K562 (cell line): ENCODE measurements around the gene VAPB. TPM values are rescaled to one million over a fixed set of nuclear protein-coding genes. Genes with fewer than 3 reads are reported as not detected.

Experiments used
- ATF1 ChIP-seq, 2 experiments: fragments of 450-650 bp in 1 of 2; IDR thresholded peaks; 2 replicates each; pipeline ENCODE4 v1.6.1; 2016; ENCODE audit warnings: missing compliant biosample characterization in 1 of 2, missing genetic modification characterization in 1 of 2
- CXXC5 ChIP-seq: fragments of 250-450 bp; sonication (Bioruptor Pico); IDR thresholded peaks from 2 replicates; pipeline ENCODE4 v1.8.0; 2022; ENCODE audit warnings: inconsistent platforms, mild to moderate bottlenecking, moderate library complexity
- GABPA ChIP-seq: fragments of 200-800 bp; sonication (Bioruptor generic); conservative IDR thresholded peaks from 2 replicates; pipeline ENCODE4 v1.6.1; 2016; ENCODE audit warnings: low read depth, missing genetic modification characterization, missing compliant biosample characterization
- ILF3 ChIP-seq: fragments of 450-650 bp; IDR thresholded peaks from 2 replicates; pipeline ENCODE4 v1.6.1; 2018; ENCODE audit warnings: antibody characterized with exemption, mild to moderate bottlenecking, moderate library complexity, borderline replicate concordance
- KAT7 ChIP-seq: sonication (generic); formaldehyde crosslinking; IDR thresholded peaks from 2 replicates; pipeline ENCODE4 v1.8.0; 2022; ENCODE audit warnings: missing genetic modification reagents, mild to moderate bottlenecking, borderline replicate concordance
- L3MBTL2 ChIP-seq: fragments of 450-650 bp; IDR thresholded peaks from 2 replicates; pipeline ENCODE4 v1.6.1; 2016; ENCODE audit warnings: mild to moderate bottlenecking, moderate library complexity
- NCOA6 ChIP-seq: fragments of 450-650 bp; IDR thresholded peaks from 2 replicates; pipeline ENCODE4 v1.6.1; 2017; ENCODE audit warnings: mild to moderate bottlenecking
- PRPF4 ChIP-seq: fragments of 200-400 bp; formaldehyde crosslinking; IDR thresholded peaks from one replicate; pipeline ENCODE4 v1.6.1; 2017; ENCODE audit warnings: low read length, low read depth, mild to moderate bottlenecking; ENCODE audit not compliant: insufficient read depth, poor library complexity, severe bottlenecking
- ZNF696 ChIP-seq: fragments of 250-450 bp; sonication (Bioruptor Pico); conservative IDR thresholded peaks from 2 replicates; pipeline ENCODE4 v1.4.0; 2020; ENCODE audit warnings: mild to moderate bottlenecking, moderate library complexity
- ZSCAN32 ChIP-seq: fragments of 450-650 bp; formaldehyde crosslinking; IDR thresholded peaks from 2 replicates; pipeline ENCODE4 v1.4.0; 2020; ENCODE audit warnings: mild to moderate bottlenecking, moderate library complexity
- polyA plus RNA-seq, 8 experiments: library from polyadenylated mRNA; depleted of rRNA in 4 of 8; stranded (reverse) in 5 of 8; unstranded in 3 of 8; fragments of >200 nt; fragmentation: Nextera tagmentation in 2 of 8; fragmentation: Illumina TruSeq in 1 of 8; extraction: Ambion mirVana in 2 of 8; extraction: Trizol in 1 of 8; gene quantifications; 2 replicates each; pipeline versions ENCODE4 v1.2.1 to v1.2.3, GENCODE V29; 2011 to 2014; ENCODE audit warnings: inconsistent platforms in 1 of 8, missing spikeins in 1 of 8
- total RNA-seq, 7 experiments: library from RNA; depleted of rRNA in 6 of 7; stranded (reverse); fragments of >200 nt in 6 of 7; fragmentation: Illumina TruSeq in 2 of 7; extraction: Trizol in 2 of 7; gene quantifications; 2 replicates each; pipeline versions ENCODE4 v1.2.1 to v1.2.3, GENCODE V29; 2011 to 2021; ENCODE audit warnings: low replicate concordance in 1 of 7
- TF ChIP-seq, protein P1 (sequence below): sonication (generic); formaldehyde crosslinking; IDR thresholded peaks from 2 replicates; pipeline ENCODE4 v1.8.1; 2023; ENCODE audit warnings: mild to moderate bottlenecking, missing genetic modification reagents
- TF ChIP-seq, protein P2 (sequence below), 2 experiments: IDR thresholded peaks; 2 replicates each; pipeline ENCODE4 v1.6.1; 2012; ENCODE audit warnings: improper control_type of control experiment in 2 of 2, low read depth in 2 of 2, low read length in 2 of 2, borderline replicate concordance in 1 of 2
- TF ChIP-seq, protein P3 (sequence below): sonication (generic); formaldehyde crosslinking; IDR thresholded peaks from 2 replicates; pipeline ENCODE4 v1.8.0; 2022; ENCODE audit warnings: mild to moderate bottlenecking, low read depth, missing genetic modification reagents
- TF ChIP-seq, protein P4 (sequence below): sonication (generic); formaldehyde crosslinking; IDR thresholded peaks from 2 replicates; pipeline ENCODE4 v1.8.0; 2022; ENCODE audit warnings: missing genetic modification reagents, mild to moderate bottlenecking, moderate library complexity, borderline replicate concordance
- TF ChIP-seq, protein P5 (sequence below): conservative IDR thresholded peaks from 2 replicates; pipeline ENCODE4 v1.6.1; 2011; ENCODE audit warnings: low read depth, mild to moderate bottlenecking, low read length; ENCODE audit not compliant: control insufficient read depth
- TF ChIP-seq, protein P6 (sequence below): sonication (generic); formaldehyde crosslinking; IDR thresholded peaks from 2 replicates; pipeline ENCODE4 v1.8.0; 2022; ENCODE audit warnings: mild to moderate bottlenecking, missing genetic modification reagents

The VAPB gene
- total and polyA plus RNA-seq, 9 of the 15 experiments (the other 6 are each of a cell fraction or from before 2014, with no cell fraction given): 3.4 to 51.0 (median 27.9) TPM

DNA sequence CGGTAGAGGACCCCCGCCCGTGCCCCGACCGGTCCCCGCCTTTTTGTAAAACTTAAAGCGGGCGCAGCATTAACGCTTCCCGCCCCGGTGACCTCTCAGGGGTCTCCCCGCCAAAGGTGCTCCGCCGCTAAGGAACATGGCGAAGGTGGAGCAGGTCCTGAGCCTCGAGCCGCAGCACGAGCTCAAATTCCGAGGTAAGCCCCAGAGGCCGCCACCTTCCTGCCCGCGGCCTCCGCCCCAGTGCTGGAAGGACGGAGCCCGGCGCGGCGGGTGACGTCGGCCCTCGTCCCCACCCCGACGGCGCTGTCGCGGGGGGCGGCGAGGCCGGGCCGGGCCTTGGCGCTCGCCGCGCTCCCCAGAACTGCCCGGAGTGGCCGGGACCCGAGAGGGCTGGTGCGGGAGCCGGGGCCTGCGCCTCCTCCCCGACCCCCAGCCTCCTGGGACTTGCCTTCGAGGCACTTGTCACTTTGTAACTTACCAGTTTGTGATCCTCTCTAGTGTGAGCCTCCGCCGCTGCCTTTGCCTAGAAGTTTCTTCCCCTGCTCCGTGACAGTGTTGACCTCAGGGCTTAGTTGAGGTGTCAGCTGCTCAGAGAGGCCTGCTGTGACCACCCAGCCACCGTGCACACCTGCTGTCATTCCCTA lies 417 bp downstream of the VAPB start (continued):
- TF ChIP-seq, protein P1, sequence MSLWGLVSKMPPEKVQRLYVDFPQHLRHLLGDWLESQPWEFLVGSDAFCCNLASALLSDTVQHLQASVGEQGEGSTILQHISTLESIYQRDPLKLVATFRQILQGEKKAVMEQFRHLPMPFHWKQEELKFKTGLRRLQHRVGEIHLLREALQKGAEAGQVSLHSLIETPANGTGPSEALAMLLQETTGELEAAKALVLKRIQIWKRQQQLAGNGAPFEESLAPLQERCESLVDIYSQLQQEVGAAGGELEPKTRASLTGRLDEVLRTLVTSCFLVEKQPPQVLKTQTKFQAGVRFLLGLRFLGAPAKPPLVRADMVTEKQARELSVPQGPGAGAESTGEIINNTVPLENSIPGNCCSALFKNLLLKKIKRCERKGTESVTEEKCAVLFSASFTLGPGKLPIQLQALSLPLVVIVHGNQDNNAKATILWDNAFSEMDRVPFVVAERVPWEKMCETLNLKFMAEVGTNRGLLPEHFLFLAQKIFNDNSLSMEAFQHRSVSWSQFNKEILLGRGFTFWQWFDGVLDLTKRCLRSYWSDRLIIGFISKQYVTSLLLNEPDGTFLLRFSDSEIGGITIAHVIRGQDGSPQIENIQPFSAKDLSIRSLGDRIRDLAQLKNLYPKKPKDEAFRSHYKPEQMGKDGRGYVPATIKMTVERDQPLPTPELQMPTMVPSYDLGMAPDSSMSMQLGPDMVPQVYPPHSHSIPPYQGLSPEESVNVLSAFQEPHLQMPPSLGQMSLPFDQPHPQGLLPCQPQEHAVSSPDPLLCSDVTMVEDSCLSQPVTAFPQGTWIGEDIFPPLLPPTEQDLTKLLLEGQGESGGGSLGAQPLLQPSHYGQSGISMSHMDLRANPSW (CRISPR knock-in tag): 0 out of 2 replicates have a peak, but pooled peaks have one; percentile 36
- TF ChIP-seq NCOA6 (0 out of 2 replicates have a peak, but pooled peaks have one; percentile 2), GABPA (tag) (peak; percentile 31; the same call in 1 of the 2 replicates), L3MBTL2 (peak; percentile 82), PRPF4 (no peak), KAT7 (peak; percentile 70; the same call in 1 of the 2 replicates), CXXC5 (no peak), ILF3 (no peak), ATF1 (CRISPR knock-in tag; IDR thresholded peaks at IDR 0.05) (no peak), ATF1 (tag; IDR thresholded peaks at IDR 0.05) (peak; percentile 82), ZNF696 (no peak), ZSCAN32 (CRISPR knock-in tag) (no peak)
- TF ChIP-seq, protein P2, sequence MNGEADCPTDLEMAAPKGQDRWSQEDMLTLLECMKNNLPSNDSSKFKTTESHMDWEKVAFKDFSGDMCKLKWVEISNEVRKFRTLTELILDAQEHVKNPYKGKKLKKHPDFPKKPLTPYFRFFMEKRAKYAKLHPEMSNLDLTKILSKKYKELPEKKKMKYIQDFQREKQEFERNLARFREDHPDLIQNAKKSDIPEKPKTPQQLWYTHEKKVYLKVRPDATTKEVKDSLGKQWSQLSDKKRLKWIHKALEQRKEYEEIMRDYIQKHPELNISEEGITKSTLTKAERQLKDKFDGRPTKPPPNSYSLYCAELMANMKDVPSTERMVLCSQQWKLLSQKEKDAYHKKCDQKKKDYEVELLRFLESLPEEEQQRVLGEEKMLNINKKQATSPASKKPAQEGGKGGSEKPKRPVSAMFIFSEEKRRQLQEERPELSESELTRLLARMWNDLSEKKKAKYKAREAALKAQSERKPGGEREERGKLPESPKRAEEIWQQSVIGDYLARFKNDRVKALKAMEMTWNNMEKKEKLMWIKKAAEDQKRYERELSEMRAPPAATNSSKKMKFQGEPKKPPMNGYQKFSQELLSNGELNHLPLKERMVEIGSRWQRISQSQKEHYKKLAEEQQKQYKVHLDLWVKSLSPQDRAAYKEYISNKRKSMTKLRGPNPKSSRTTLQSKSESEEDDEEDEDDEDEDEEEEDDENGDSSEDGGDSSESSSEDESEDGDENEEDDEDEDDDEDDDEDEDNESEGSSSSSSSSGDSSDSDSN (IDR thresholded peaks at IDR 0.05; ENCODE audit: borderline replicate concordance in 1 of 2, low read depth in 2 of 2, low read length in 2 of 2): 0 out of 4 replicates have a peak, but pooled peaks of 1 of the 2 experiments have one; percentile 37
- TF ChIP-seq, protein P3, sequence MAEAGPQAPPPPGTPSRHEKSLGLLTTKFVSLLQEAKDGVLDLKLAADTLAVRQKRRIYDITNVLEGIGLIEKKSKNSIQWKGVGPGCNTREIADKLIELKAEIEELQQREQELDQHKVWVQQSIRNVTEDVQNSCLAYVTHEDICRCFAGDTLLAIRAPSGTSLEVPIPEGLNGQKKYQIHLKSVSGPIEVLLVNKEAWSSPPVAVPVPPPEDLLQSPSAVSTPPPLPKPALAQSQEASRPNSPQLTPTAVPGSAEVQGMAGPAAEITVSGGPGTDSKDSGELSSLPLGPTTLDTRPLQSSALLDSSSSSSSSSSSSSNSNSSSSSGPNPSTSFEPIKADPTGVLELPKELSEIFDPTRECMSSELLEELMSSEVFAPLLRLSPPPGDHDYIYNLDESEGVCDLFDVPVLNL (CRISPR knock-in tag): no peak
- TF ChIP-seq, protein P4, sequence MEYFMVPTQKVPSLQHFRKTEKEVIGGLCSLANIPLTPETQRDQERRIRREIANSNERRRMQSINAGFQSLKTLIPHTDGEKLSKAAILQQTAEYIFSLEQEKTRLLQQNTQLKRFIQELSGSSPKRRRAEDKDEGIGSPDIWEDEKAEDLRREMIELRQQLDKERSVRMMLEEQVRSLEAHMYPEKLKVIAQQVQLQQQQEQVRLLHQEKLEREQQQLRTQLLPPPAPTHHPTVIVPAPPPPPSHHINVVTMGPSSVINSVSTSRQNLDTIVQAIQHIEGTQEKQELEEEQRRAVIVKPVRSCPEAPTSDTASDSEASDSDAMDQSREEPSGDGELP: peak; percentile 54; the same call in 1 of the 2 replicates
- TF ChIP-seq, protein P5, sequence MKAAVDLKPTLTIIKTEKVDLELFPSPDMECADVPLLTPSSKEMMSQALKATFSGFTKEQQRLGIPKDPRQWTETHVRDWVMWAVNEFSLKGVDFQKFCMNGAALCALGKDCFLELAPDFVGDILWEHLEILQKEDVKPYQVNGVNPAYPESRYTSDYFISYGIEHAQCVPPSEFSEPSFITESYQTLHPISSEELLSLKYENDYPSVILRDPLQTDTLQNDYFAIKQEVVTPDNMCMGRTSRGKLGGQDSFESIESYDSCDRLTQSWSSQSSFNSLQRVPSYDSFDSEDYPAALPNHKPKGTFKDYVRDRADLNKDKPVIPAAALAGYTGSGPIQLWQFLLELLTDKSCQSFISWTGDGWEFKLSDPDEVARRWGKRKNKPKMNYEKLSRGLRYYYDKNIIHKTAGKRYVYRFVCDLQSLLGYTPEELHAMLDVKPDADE: 0 out of 2 replicates have a peak, but pooled peaks have one; percentile 50
- TF ChIP-seq, protein P6, sequence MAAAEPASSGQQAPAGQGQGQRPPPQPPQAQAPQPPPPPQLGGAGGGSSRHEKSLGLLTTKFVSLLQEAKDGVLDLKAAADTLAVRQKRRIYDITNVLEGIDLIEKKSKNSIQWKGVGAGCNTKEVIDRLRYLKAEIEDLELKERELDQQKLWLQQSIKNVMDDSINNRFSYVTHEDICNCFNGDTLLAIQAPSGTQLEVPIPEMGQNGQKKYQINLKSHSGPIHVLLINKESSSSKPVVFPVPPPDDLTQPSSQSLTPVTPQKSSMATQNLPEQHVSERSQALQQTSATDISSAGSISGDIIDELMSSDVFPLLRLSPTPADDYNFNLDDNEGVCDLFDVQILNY: no peak
